GM12878 (cell line): Measurements from ENCODE around the gene FUT8. TPM values are rescaled to one million over a fixed set of nuclear protein-coding genes. Genes with fewer than 3 reads are reported as not detected.
"Not testable (repeated sequence)": the region's sequence is repeated elsewhere in the genome, so short reads cannot be mapped to it uniquely, and the experiment has no call there.

Experiments
- ATAC-seq: fragments of 200-7000 bp; cut with Tn5 transposase; 3 replicates; pipeline ENCODE4 v1.9.1; 2020; ENCODE audit warnings: mild to moderate bottlenecking, moderate library complexity
- BruUV-seq: library from RNA; stranded (reverse); fragments of 400-500 nt; replicated peaks from 2 replicates; lab custom pipeline; 2021; lab: Mats Ljungman, UMichigan
- CTCF ChIA-PET: fragments of 300-600 bp; sonication (Branson Sonifier 250); formaldehyde crosslinking; extraction: SDS; loops from one replicate; lab custom pipeline; 2021; ENCODE audit warnings: inconsistent platforms; lab: Yijun Ruan, JAX
- POLR2A ChIA-PET: fragments of 350-600 bp; formaldehyde crosslinking; extraction: SDS; loops from one replicate; lab custom pipeline; 2021; ENCODE audit warnings: inconsistent platforms; lab: Charles Lee
- RAD21 ChIA-PET: fragments of 300-600 bp; sonication (Branson Sonifier 250); formaldehyde crosslinking; loops from one replicate; lab custom pipeline; 2023; ENCODE audit warnings: antibody characterized with exemption; ENCODE audit not compliant: unreplicated experiment; lab: Charles Lee
- SMC1A ChIA-PET: fragments of 300-600 bp; sonication (Branson Sonifier 250); formaldehyde crosslinking; loops from one replicate; lab custom pipeline; 2023; ENCODE audit not compliant: unreplicated experiment, uncharacterized antibody; lab: Charles Lee
- DNase-seq: peaks from one replicate; pipeline ENCODE4 v3.0.0-alpha.2; 2011; ENCODE audit warnings: low read depth, low spot score
- FAIRE-seq: peaks from 3 replicates; lab custom pipeline; 2011; peaks lifted over from hg19 to GRCh38; lab: Jason Lieb, UNC
- H2AFZ ChIP-seq: 2 replicates; pipeline ENCODE4 v1.6.0; 2011; ENCODE audit warnings: low read depth, low read length, control low read depth; ENCODE audit not compliant: control insufficient read depth
- H3K27ac ChIP-seq: 2 replicates; pipeline ENCODE4 v1.5.1; 2011; ENCODE audit warnings: control low read depth; ENCODE audit not compliant: control insufficient read depth, insufficient read depth
- H3K27me3 ChIP-seq, 2 experiments: replicated peaks in 1 of 2; 2 replicates each; pipeline versions ENCODE4 v1.6.0 to v1.6.1; 2011; ENCODE audit warnings: low read length in 1 of 2; ENCODE audit not compliant: control insufficient read depth in 2 of 2, insufficient read depth in 2 of 2
- H3K36me3 ChIP-seq, 2 experiments: 2 replicates each; pipeline ENCODE4 v1.5.1; 2011; ENCODE audit warnings: low read length in 1 of 2; ENCODE audit not compliant: control insufficient read depth in 2 of 2, insufficient read depth in 2 of 2
- H3K4me1 ChIP-seq: 2 replicates; pipeline ENCODE4 v1.6.1; 2011; ENCODE audit warnings: mild to moderate bottlenecking, low read length, moderate library complexity, mixed read lengths; ENCODE audit not compliant: control insufficient read depth, insufficient read depth
- H3K4me2 ChIP-seq: 2 replicates; pipeline ENCODE4 v1.6.0; 2011; ENCODE audit warnings: control low read depth; ENCODE audit not compliant: control insufficient read depth, insufficient read depth
- H3K4me3 ChIP-seq: fragments of 200-600 bp; sonication (generic); 2 replicates; pipeline ENCODE4 v1.5.1; 2016
- H3K79me2 ChIP-seq: 2 replicates; pipeline ENCODE4 v1.6.0; 2011; ENCODE audit warnings: low read length; ENCODE audit not compliant: control insufficient read depth, insufficient read depth
- H3K9ac ChIP-seq: 2 replicates; pipeline ENCODE4 v1.8.0; 2011; ENCODE audit warnings: low read length, control low read depth, mixed read lengths; ENCODE audit not compliant: control insufficient read depth, insufficient read depth
- H3K9me3 ChIP-seq: replicated peaks from 3 replicates; pipeline ENCODE4 v1.5.1; 2011; ENCODE audit warnings: mild to moderate bottlenecking, low read length; ENCODE audit not compliant: control insufficient read depth, insufficient read depth
- H4K20me1 ChIP-seq: 2 replicates; pipeline ENCODE4 v1.6.0; 2011; ENCODE audit not compliant: control insufficient read depth, insufficient read depth
- BCL11A ChIP-seq: IDR thresholded peaks from 2 replicates; pipeline ENCODE4 v1.6.1; 2011; ENCODE audit warnings: low read depth, low read length
- FOXM1 ChIP-seq: IDR thresholded peaks from 2 replicates; pipeline ENCODE4 v1.6.1; 2012; ENCODE audit warnings: low read depth, mild to moderate bottlenecking, inconsistent platforms, low read length, moderate library complexity
- IRF5 ChIP-seq: fragments of 450-650 bp; IDR thresholded peaks from 2 replicates; pipeline ENCODE4 v1.6.1; 2017; ENCODE audit warnings: borderline replicate concordance
- KAT2A ChIP-seq: conservative IDR thresholded peaks from 2 replicates; pipeline ENCODE4 v1.6.1; 2011; ENCODE audit warnings: low read depth, low read length; ENCODE audit not compliant: control insufficient read depth
- MEF2B ChIP-seq: fragments of 450-650 bp; IDR thresholded peaks from 2 replicates; pipeline ENCODE4 v1.6.1; 2018; ENCODE audit warnings: mild to moderate bottlenecking, moderate library complexity; ENCODE audit not compliant: partially characterized antibody, poor library complexity, severe bottlenecking
- MYB ChIP-seq: fragments of 150-350 bp; IDR thresholded peaks from 2 replicates; pipeline ENCODE4 v1.6.1; 2014; ENCODE audit warnings: mild to moderate bottlenecking, low read depth, low read length, borderline replicate concordance
- NR2C1 ChIP-seq: fragments of 450-650 bp; IDR thresholded peaks from 2 replicates; pipeline ENCODE4 v1.6.1; 2017; ENCODE audit warnings: antibody characterized with exemption, mild to moderate bottlenecking, moderate library complexity
- NR2F1 ChIP-seq: fragments of 450-650 bp; conservative IDR thresholded peaks from 2 replicates; pipeline ENCODE4 v1.6.1; 2017; ENCODE audit warnings: mild to moderate bottlenecking
- RELA ChIP-seq: fragments of 450-650 bp; IDR thresholded peaks from 2 replicates; pipeline ENCODE4 v1.8.0; 2014; ENCODE audit warnings: borderline replicate concordance; ENCODE audit not compliant: partially characterized antibody
- SIN3A ChIP-seq: IDR thresholded peaks from 2 replicates; pipeline ENCODE4 v1.6.1; 2012; ENCODE audit warnings: low read depth, low read length, improper control_type of control experiment
- TCF12 ChIP-seq: IDR thresholded peaks from 2 replicates; pipeline ENCODE4 v1.6.1; 2011; ENCODE audit warnings: low read depth, mild to moderate bottlenecking, low read length
- ZBTB33 ChIP-seq: fragments of 450-650 bp; IDR thresholded peaks from 2 replicates; pipeline ENCODE4 v1.6.1; 2017; ENCODE audit warnings: mild to moderate bottlenecking
- ZNF24 ChIP-seq: fragments of 450-650 bp; IDR thresholded peaks from 2 replicates; pipeline ENCODE4 v1.6.1; 2017; ENCODE audit warnings: antibody characterized with exemption, mild to moderate bottlenecking
- WGBS: methylation state at CpG from one replicate; pipeline ENCODE4 v1.1.6; 2016; ENCODE audit warnings: low lambda C conversion rate; ENCODE audit not compliant: insufficient replicate concordance, insufficient coverage; ENCODE audit errors: missing lambda C conversion rate; 5-methylcytosine and 5-hydroxymethylcytosine counted together
- in situ Hi-C: fragments of 300-500 bp; cut with MboI; formaldehyde crosslinking; loops from 9 replicates; pipeline ENCODE4 v1.14.3; 2018; ENCODE audit warnings: mixed read lengths
- intact Hi-C: fragments of 100-400 bp; cut with micrococcal nuclease; formaldehyde crosslinking; loops from one replicate; pipeline ENCODE4 v1.14.2; 2022; ENCODE audit not compliant: unreplicated experiment
- polyA plus RNA-seq, 11 experiments: library from polyadenylated mRNA; depleted of rRNA in 4 of 11; unstranded in 6 of 11; stranded (reverse) in 5 of 11; fragments of >200 nt; fragmentation: Nextera tagmentation in 4 of 11; fragmentation: Illumina TruSeq in 1 of 11; extraction: Ambion mirVana in 4 of 11; extraction: Trizol in 1 of 11; gene quantifications; 1 replicate in 1 of 11; 2 replicates in 10 of 11; pipeline versions ENCODE4 v1.2.1 to v1.2.3, GENCODE V29; 2011 to 2016; ENCODE audit warnings: inconsistent platforms in 2 of 11, missing spikeins in 2 of 11, low read depth in 1 of 11
- total RNA-seq, 4 experiments: library from RNA; depleted of rRNA in 3 of 4; stranded (reverse); fragments of >200 nt in 3 of 4; fragmentation: Illumina TruSeq in 1 of 4; extraction: Trizol in 1 of 4; gene quantifications; 2 replicates each; pipeline versions ENCODE4 v1.2.1 to v1.2.3, GENCODE V29; 2013 to 2021
- TF ChIP-seq, protein P1 (sequence below): fragments of 450-650 bp; IDR thresholded peaks from 2 replicates; pipeline ENCODE4 v1.6.1; 2016; ENCODE audit warnings: mild to moderate bottlenecking, moderate library complexity, borderline replicate concordance
- TF ChIP-seq, protein P2 (sequence below): fragments of 450-650 bp; IDR thresholded peaks from 2 replicates; pipeline ENCODE4 v1.6.1; 2016; ENCODE audit warnings: mild to moderate bottlenecking

FUT8 gene
- total and polyA plus RNA-seq, 10 of the 15 experiments (the other 5 are each of a cell fraction or from before 2014, with no cell fraction given), result 21.3 to 106 (median 66.3) TPM

DNA sequence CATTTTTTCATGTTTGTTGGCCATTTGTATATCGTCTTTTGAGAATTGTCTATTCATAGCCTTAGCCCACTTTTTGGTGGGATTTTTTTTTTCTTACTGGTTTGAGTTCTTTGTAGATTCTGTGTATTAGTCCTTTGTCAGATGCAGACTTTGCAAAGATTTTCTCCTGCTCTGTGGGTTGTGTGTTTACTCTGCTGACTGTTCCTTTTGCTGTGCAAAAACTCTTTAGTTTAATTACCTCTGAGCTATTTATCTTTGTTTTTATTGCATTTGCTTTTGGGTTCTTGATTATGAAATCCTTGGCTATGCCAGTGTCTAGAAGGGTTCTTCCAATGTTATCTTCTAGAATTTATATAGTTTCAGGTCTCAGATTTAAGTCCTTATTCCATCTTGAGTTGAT, 220.0 kb downstream of the FUT8 start (continued):
- TF ChIP-seq, protein P1, sequence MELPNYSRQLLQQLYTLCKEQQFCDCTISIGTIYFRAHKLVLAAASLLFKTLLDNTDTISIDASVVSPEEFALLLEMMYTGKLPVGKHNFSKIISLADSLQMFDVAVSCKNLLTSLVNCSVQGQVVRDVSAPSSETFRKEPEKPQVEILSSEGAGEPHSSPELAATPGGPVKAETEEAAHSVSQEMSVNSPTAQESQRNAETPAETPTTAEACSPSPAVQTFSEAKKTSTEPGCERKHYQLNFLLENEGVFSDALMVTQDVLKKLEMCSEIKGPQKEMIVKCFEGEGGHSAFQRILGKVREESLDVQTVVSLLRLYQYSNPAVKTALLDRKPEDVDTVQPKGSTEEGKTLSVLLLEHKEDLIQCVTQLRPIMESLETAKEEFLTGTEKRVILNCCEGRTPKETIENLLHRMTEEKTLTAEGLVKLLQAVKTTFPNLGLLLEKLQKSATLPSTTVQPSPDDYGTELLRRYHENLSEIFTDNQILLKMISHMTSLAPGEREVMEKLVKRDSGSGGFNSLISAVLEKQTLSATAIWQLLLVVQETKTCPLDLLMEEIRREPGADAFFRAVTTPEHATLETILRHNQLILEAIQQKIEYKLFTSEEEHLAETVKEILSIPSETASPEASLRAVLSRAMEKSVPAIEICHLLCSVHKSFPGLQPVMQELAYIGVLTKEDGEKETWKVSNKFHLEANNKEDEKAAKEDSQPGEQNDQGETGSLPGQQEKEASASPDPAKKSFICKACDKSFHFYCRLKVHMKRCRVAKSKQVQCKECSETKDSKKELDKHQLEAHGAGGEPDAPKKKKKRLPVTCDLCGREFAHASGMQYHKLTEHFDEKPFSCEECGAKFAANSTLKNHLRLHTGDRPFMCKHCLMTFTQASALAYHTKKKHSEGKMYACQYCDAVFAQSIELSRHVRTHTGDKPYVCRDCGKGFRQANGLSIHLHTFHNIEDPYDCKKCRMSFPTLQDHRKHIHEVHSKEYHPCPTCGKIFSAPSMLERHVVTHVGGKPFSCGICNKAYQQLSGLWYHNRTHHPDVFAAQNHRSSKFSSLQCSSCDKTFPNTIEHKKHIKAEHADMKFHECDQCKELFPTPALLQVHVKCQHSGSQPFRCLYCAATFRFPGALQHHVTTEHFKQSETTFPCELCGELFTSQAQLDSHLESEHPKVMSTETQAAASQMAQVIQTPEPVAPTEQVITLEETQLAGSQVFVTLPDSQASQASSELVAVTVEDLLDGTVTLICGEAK, result no peak
- TF ChIP-seq IRF5, result no peak
- no peak for TF ChIP-seq BCL11A
- TF ChIP-seq ZNF24, result no peak
- TF ChIP-seq ZBTB33, result no peak
- no peak for TF ChIP-seq SIN3A
- no peak for TF ChIP-seq KAT2A
- no peak for TF ChIP-seq TCF12
- no peak for TF ChIP-seq MYB
- no peak for TF ChIP-seq NR2C1
- TF ChIP-seq RELA, result no peak
- no peak for TF ChIP-seq MEF2B
- TF ChIP-seq NR2F1, result no peak
- TF ChIP-seq, protein P2, sequence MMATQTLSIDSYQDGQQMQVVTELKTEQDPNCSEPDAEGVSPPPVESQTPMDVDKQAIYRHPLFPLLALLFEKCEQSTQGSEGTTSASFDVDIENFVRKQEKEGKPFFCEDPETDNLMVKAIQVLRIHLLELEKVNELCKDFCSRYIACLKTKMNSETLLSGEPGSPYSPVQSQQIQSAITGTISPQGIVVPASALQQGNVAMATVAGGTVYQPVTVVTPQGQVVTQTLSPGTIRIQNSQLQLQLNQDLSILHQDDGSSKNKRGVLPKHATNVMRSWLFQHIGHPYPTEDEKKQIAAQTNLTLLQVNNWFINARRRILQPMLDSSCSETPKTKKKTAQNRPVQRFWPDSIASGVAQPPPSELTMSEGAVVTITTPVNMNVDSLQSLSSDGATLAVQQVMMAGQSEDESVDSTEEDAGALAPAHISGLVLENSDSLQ, result no peak
- TF ChIP-seq FOXM1, result no peak
- TF ChIP-seq, all 136 proteins: peak for 0

DNA sequence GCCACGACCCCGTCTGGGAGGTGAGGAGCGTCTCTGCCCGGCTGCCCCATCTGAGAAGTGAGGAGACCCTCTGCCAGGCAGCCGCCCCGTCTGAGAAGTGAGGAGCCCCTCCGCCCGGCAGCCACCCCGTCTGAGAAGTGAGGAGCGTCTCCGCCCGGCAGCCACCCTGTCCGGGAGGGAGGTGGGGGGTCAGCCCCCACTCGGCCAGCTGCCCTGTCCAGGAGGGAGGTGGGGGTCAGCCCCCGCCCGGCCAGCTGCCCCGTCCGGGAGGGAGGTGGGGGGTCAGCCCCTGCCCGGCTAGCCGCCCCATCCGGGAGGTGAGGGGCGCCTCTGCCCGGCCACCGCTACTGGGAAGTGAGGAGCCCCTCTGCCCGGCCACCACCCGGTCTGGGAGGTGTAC, 221.1 kb downstream of the FUT8 start:
- H3K27me3 ChIP-seq, FAIRE-seq, H3K4me3 ChIP-seq, in situ Hi-C loops, CTCF ChIA-PET, H3K27ac ChIP-seq, RAD21 ChIA-PET, H3K4me2 ChIP-seq, SMC1A ChIA-PET, H4K20me1 ChIP-seq, H3K9me3 ChIP-seq, H3K36me3 ChIP-seq, POLR2A ChIA-PET, H2AFZ ChIP-seq, ATAC-seq, H3K9ac ChIP-seq, H3K79me2 ChIP-seq, BruUV-seq, DNase-seq: not testable (repeated sequence)
- 96% methylated on average over 15 of the region's 26 CpGs for WGBS
- H3K4me1 ChIP-seq, result peaks cover 11% of the 10 kb centered on the region
- intact Hi-C loops, result loop anchor here (10.0 kb wide), 1 partner anchor 191 kb away; no protein-coding TSS in a partner anchor
